Fibroblast of skin of right biceps (primary cell): ENCODE measurements around the gene GTF3C5.

Experiments used
- DNase-seq: peaks from one replicate; pipeline ENCODE4 v3.0.0-alpha.2; 2013

Gene GTF3C5

DNA sequence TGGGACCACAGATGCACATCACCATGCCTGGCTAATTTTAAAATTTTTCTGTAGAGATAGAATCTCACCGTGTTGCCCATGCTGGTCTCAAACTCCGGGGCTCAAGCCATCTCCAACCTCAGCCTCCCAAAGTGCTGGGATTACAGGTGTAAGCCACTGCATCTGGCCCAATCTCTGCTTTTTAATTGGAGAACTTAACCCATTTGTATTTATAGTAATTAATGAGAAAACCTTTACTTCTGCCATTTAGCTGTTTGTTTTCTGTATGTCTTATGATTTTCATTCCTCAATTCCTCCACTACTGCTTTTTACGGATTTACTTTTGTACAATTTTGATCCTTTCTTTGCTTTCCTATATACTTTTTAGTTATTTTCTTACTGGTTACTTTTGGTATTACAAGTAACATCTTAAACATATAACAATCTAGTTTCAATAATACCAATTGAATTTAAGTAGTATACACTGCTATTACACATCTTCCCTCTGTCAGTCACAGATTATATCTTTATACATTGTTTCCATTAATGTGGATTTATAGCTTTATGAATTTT is 64.1 kb downstream of the GTF3C5 start:
- DNase-seq: no peak

DNA sequence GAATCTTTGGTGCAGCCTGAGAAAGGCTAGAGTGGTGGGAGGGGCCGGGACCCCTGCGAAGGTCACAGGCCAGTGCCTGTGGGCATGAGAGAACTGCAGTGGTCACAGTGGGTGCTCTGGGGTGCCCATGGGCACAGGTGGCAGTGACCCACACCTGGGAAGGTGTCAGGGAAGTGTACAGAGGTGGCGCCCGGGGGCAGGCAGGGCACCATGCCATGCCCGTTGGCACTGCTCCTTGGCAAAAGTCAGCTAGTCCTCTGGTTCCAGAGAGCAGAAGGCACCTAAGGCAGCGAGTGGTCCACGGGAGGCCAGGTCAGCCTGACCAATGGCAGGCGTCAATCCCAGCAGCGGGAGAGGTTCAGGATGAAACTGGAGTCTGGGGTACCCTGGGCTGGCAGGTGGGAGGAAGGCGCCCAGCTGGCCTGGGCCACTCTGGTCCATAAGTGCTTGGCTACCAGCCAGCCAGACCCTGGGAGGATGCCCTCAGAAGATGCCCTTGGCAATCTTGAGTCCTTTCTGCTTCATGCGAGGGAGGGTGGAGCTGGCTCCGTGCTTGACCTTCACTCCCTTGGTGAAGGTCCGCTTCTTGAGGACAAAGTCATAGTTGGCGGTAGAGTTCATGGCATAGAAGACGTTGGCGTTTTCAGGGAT is 67.4 kb downstream of the GTF3C5 start:
- DNase-seq: no peak

DNA sequence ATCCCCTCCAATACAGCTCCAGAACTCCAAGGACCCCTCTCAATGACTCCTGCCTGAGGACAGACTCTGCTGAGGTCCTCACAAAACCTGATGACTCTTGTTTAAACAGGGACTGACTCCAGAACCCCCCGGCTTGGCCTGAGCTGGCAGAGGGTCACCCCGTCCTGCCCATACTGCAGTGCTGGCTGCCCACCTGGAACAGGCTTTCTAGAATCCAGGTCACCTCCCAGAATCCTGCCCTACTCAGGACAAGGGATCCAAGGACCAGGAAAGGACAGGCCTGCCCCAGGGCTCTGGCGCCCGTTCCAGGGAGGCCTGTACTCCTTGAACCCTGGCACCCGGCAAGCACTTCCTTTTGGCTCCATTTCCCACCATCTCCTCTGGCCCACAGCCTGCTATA is 68.1 kb downstream of the GTF3C5 start:
- no peak for DNase-seq

DNA sequence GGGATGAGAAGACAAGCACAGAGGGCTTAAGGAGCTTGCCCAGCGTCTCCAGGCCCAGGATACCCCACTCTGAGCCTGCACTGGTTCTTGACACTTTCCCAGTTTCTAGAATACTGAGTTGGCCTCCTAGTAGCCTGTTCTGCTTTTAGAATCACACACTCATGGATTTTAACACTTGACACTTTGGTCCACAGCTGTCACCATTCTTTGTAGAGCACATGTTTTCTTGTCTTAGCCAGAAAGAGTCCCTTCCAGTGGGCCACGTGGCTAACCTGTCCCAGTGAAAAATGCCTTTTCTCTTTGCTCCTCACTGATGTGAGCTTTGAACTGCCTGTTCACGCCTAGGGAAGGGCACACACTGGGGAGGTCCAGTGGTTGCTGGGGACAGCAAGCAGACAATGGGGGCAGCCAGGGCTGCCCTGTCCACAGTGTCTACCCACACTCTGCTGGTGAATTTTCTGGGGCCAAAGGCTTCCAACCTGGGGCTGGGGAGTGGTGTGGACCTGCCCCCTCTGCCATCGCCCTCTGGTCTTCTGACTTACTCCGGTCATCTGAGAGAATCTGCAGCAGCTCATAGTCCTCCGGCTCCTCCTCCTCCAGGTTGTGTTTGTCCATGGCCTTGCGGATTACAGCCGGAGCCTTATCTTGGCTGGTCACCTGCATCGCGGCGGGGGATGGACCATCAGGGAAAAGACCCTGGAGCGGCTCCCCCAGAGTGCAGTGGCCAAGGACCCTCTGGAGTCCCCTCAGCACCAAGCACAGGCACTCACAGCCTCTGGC is 69.1 kb downstream of the GTF3C5 start:
- DNase-seq: no peak

DNA sequence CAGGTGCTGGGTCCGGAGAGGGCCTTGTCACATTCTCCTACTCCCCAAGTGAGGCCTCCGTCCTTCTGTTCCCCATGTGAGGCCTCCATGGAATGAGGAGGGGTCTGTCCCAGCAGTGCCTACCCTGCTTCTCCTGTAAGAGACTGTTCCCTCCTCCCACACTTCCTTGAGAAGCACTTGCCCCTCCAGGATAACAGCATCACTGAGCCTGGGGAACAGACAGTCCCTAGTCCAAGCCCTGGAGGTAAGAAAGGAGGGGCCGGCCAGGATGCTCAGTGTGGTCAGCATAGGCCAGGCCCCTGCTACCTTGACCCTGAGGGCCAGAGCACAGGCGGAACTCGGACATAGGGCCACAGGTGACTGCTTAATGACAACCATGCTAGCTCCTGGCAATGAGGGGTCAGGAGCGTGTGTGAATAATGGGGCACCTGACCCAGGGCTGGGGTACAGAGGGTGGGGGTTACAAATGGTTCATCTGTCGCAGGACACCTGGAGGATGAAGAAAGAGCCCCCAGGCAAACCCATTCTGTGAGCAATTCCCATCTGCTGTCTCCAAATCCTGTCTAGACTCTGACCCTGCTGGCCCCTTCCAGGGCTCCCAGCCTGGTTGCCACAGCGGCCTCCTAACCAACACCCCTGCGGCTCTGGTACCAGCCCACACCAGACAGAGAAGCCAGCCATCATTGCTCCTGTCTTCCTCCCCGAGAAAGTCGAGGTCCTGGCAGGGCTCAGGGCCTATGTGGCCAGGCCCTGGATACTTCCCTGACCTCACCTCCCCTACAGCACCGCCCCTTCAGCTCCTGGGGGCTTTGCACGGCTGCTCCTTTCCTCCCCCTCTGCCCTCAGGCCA is 69.9 kb downstream of the GTF3C5 start:
- DNase-seq: no peak

DNA sequence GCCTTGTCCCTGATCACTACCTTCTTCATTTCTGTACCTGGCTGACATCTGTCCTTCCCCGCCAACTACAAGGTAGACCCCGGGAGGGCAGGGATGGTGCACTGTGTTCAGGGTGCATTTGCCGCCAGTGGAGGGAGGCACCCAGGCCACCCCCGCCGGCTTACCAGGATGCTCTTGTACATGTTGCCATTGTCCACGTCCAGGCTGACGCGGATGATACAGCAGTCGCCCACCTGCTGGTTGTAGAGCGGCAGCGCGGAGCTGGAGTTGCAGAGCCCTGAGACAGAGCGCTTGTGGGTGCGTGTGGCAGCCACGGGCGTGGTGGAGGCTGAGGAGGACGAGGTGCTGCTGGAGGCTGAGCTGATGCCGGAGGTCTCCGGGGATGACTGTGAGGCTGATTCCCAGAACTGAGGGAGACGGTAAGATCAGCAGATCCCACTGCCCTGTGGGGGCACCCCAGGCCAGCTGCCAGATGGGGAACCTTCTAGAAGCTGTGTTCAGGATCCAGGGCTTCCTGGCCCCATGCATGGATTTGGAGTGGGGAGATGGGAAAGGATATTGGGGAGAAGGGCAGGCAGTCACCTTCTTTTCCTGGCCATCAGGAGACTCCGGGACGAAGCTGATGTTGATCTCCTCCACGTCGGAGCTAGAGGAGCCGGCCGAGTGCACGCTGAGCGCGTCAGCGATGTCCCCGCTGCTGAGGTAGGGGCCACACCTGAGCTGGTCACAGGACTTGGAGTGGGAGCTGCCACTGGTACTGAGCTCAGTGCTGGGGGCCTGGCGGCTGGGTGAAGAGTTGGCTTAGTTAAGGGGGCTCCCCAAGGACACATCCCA is 70.8 kb downstream of the GTF3C5 start:
- no peak for DNase-seq

DNA sequence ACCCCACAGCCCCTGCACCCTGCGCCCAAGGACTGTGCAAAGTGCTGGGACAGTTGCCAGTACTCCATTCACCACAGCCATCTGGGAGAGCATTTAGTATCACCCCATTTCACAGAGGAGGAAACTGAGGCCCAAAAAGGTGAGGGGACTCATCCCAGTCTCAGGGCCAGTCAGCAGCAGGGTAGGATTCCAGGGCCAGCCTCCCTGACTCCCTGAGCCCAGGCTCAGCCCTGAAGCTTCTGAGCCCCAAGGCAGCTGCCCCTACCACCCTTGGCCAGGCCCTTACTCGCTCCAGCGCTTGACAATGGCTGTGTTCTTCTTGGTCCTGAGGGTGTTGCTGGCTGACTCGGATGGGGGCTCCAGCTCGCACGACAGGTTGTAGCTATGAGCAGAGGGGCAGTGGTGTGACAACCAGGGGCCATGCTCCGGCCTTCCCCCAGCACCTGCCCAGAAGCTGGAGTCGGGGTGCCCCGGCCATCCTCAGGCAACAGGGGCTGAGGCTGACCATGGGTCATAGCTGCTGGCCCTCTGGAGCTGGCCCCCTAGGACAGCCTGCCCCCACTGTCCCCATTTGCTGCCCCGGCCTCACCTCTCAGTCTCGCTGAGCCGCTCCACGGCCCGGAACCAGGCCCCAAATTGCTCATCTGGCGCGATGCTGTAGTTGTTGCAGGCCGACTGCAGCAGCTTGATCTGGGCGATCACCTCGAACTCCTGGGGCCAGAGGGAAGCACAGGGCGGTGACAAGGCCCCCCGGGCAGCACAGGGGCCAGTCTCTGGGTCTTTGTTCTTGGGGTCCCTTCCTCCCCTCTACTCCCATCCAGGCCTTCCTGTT is 71.6 kb downstream of the GTF3C5 start:
- no peak for DNase-seq

DNA sequence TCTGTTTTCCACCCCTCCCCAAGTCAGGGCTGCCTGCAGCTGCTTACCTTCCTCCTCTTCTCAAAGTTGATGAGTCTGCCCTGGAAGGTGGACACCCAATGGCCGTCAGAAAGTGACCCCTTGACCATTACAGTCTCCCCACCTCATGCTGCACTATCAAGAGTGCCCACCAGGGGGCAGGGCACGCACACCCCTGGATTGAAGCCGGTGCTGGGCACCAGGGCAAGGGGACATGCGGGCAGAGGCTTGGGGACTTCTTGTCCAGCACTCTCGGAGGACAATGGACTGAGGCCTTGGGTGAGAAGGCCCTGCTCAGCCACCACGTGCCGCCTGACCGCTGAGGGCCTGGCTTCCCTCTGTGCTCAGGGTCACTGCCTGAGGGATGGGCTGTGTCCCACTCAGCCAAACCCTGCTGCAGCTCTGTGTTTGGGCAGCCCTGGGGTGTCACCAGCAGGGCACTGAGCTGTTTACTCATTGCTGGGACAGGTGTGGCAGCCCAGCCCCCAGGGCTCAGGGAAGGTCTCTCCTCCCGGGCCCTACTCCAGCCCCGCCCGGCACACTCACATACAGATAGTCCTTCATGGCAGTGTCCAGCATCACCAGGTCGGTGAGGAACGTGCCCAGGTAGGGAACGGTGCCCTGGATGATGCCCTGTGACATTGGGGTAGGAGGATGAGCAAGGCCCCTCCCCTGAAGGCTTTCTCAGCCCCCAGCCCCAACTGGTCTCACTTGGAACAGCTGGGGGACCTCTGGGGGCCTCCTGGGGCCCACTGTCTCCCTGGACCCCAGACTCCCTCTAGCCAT is 72.6 kb downstream of the GTF3C5 start:
- no peak for DNase-seq

DNA sequence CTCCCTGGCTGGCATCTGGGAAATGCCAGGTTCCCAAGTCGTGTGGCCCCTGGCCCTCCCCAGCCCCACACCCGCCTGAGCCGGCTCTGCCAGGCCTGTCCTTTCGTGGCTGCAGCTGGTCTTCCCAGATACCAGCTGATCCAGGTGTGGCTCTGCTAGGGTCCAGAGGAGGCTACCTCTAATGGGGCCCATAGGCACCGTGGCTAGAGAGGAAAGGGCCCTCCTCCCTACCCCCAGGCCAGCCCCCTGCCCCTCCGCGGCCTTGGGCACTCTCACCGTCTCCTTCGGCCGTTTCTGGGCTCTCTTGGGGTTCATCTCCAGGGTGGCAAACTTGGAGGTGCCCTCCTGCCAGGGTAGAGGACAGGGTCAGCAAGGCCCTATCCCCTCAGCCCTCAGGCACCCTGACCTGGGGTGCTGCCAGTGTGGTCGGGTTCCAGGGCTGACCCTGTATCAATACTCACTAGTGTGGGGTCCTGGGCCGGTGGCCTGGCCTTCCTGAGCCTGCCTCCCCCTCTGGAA is 73.2 kb downstream of the GTF3C5 start:
- DNase-seq: no peak

DNA sequence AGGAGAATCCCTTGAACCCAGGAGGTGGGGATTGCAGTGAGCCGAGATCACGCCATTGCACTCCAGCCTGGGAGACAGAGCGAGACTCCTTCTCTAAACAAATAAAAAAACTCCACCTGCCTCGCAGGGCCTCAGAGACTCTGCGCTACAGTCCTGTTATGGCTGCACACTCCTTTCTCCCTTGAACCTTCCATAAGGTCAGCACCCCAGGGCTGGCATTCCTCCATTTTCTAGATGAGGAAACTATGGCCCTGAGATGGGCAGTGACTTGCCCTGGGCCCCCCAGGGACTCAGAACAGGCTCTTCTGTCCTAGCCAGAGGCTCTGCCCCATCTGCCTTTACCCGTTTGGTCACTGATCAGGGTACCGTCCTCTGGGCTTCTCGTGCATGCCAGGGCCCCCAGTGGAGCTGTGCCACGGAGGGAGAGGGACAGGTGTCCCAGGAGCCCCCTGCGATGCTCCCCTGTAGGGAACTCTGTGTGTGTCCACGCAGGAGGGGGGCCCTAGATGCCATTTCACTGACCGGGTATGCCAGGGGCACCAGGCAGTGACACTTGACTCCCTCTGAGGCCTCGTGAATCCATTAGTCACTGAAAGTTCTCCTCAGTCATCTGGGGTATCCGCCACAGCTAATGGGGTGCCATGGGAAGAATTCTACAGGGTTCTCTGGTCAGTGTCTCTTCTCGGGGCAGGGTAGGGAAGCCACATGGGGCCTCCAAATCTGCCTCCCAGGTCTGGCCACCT is 74.1 kb downstream of the GTF3C5 start:
- no peak for DNase-seq

DNA sequence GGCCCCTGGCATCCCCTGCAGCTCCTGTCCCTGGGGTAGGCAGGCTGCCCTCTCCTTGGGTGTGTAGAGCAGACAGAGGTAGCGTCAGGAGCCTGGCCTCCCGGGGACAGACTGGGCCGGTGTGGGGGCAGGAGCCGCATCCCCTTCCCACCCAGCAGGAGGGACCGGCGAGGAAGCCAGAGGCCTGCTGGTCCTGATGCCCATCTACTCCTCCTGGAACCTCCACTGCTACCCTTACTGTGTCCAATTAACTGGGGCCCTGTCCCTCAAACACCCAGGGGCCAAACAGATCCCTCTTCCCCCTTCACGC is 74.6 kb downstream of the GTF3C5 start:
- no peak for DNase-seq

DNA sequence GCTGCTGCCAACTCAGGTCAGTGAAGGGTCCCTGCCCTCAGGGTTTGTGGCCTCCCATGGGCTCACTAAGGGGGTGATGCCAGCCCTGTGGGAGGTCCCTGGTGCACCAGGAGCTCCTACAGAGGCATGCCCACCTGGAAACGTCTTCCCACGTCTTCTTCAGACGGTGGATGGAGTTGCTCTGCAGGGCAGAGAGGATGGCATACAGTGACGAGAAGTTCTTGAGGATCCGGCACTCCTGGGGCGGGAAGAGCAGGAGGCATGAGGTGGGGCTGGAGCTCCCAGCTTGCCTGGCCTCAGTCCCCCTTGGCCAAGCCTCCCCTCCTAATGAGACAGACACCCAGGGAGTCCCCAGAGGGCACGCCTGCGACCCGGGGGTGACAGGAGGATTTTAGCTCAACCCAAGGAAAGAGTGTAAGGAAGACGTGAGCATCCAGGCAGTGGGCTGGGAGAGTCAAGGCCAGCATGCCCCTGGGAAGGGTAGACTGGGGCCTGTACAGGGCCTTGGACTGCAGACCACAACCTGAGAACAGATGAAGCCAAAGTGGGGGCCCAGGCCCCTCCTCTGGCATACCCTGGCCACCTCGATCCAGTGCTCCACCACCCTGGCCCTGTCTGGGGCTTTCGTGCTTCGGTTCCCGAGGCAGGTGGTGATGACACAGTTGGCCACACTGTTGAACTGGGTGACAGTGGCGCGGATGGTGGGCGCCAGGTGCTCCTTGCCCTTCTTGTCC is 75.9 kb downstream of the GTF3C5 start:
- DNase-seq: no peak

DNA sequence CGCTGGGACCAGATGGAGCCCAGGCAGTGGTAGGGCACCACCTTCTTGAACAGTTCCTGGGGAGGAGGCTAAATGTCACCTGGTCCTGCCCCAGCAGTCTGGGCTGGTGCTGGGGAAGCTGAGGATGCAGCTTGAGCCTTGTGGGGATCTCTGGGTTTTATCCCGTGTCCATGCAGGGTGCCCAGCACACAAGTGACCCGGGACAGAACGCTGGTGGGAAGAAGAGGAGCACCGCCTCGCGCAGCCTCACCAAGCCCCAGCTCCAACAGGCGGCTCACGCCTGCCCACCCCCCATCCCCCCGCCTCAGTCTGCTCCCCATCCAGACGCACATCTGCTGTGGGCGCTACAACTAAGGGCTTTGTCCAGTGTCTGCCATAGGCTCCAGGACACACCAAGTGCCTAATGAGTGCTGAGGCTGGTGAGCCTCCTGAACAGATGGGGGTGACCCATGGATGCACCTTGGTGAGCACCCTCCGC is 76.5 kb downstream of the GTF3C5 start:
- DNase-seq: no peak
